Measurements from ENCODE around the gene CCT8L2. TPM values are rescaled to one million over a fixed set of nuclear protein-coding genes. Genes with fewer than 3 reads are reported as not detected.

The CCT8L2 gene
- total RNA-seq, 120 experiments from 2014 or later: 0.19 to 0.99 (median 0.33) TPM; not detected in 75

Other genes starting within 250 kb of the CCT8L2 start
- gene XKR3, start 232.6 kb upstream of the CCT8L2 start, total RNA-seq: not detected

All from dorsolateral prefrontal cortex (tissue), 118 donors.